Keratinocyte (primary cell): ENCODE results near the gene INSR. TPM values are rescaled to one million over a fixed set of nuclear protein-coding genes. Genes with fewer than 3 reads are reported as not detected.

Experiments used
- DNase-seq: peaks from one replicate; pipeline ENCODE4 v3.0.0-alpha.2; 2011; ENCODE audit warnings: low read depth, missing footprints, low spot score
- FAIRE-seq: peaks from 2 replicates; lab custom pipeline; 2011; peaks lifted over from hg19 to GRCh38; lab: Jason Lieb, UNC
- H2AFZ ChIP-seq: 2 replicates; pipeline ENCODE4 v1.6.0; 2012; ENCODE audit warnings: low read length, control low read depth, inconsistent platforms; ENCODE audit not compliant: control insufficient read depth
- H3K27ac ChIP-seq: 2 replicates; pipeline ENCODE4 v1.5.1; 2011; ENCODE audit warnings: low read length; ENCODE audit not compliant: control insufficient read depth, insufficient read depth
- H3K27me3 ChIP-seq: 3 replicates; pipeline ENCODE4 v1.6.0; 2011; ENCODE audit warnings: low read length; ENCODE audit not compliant: control insufficient read depth, insufficient read depth; ENCODE audit errors: extremely low read depth
- H3K36me3 ChIP-seq, 2 experiments: 2 replicates in 1 of 2; 3 replicates in 1 of 2; pipeline ENCODE4 v1.5.1; 2011; ENCODE audit warnings: low read length in 2 of 2, mild to moderate bottlenecking in 1 of 2; ENCODE audit not compliant: control insufficient read depth in 2 of 2, insufficient read depth in 2 of 2; ENCODE audit errors: extremely low read depth in 1 of 2
- H3K4me1 ChIP-seq: 3 replicates; pipeline ENCODE4 v1.5.1; 2011; ENCODE audit warnings: low read length; ENCODE audit not compliant: control insufficient read depth, insufficient read depth; ENCODE audit errors: extremely low read depth
- H3K4me2 ChIP-seq: 3 replicates; pipeline ENCODE4 v1.6.0; 2011; ENCODE audit warnings: low read depth, low read length; ENCODE audit not compliant: control insufficient read depth, insufficient read depth; ENCODE audit errors: extremely low read depth
- H3K4me3 ChIP-seq, 3 experiments: fragments of 200-600 bp in 1 of 3; sonication (generic) in 1 of 3; 2 replicates in 2 of 3; 3 replicates in 1 of 3; pipeline ENCODE4 v1.5.1; 2011 to 2016; ENCODE audit warnings: low read length in 3 of 3, mild to moderate bottlenecking in 3 of 3, control low read depth in 2 of 3, inconsistent platforms in 1 of 3, low read depth in 1 of 3, mixed read lengths in 1 of 3, mixed run types in 1 of 3, moderate library complexity in 1 of 3; ENCODE audit not compliant: control insufficient read depth in 2 of 3, insufficient read depth in 2 of 3; ENCODE audit errors: extremely low read depth in 1 of 3
- H3K79me2 ChIP-seq: 2 replicates; pipeline ENCODE4 v1.6.0; 2012; ENCODE audit warnings: low read length; ENCODE audit not compliant: control insufficient read depth, insufficient read depth
- H3K9ac ChIP-seq: 3 replicates; pipeline ENCODE4 v1.6.0; 2011; ENCODE audit warnings: low read length; ENCODE audit not compliant: control insufficient read depth, insufficient read depth; ENCODE audit errors: extremely low read depth
- H3K9me1 ChIP-seq: 3 replicates; pipeline ENCODE4 v1.6.0; 2011; ENCODE audit warnings: low read length; ENCODE audit not compliant: control insufficient read depth, insufficient read depth; ENCODE audit errors: extremely low read depth
- H3K9me3 ChIP-seq: 2 replicates; pipeline ENCODE4 v1.5.1; 2012; ENCODE audit warnings: low read depth, low read length; ENCODE audit not compliant: control insufficient read depth
- H4K20me1 ChIP-seq: 3 replicates; pipeline ENCODE4 v1.6.0; 2011; ENCODE audit warnings: low read length; ENCODE audit not compliant: control insufficient read depth, insufficient read depth; ENCODE audit errors: extremely low read depth
- CTCF ChIP-seq, 3 experiments: IDR thresholded peaks in 1 of 3; conservative IDR thresholded peaks in 1 of 3; optimal IDR thresholded peaks in 1 of 3; 2 replicates in 2 of 3; 3 replicates in 1 of 3; pipeline versions ENCODE3 to v1.5.1; 2011; ENCODE audit warnings: low read length in 3 of 3, mild to moderate bottlenecking in 3 of 3, moderate library complexity in 2 of 3, control low read depth in 1 of 3, inconsistent platforms in 1 of 3; ENCODE audit not compliant: insufficient read depth in 2 of 3; ENCODE audit errors: extremely low read depth in 1 of 3
- EZH2 ChIP-seq: IDR thresholded peaks from one replicate; pipeline ENCODE4 v1.6.1; 2012; ENCODE audit warnings: inconsistent platforms, mild to moderate bottlenecking, low read length, moderate library complexity
- dilution Hi-C: fragments of 300-500 bp; cut with MboI; formaldehyde crosslinking; loops from one replicate; pipeline ENCODE4 v1.7.0; 2020; ENCODE audit warnings: low sequenced_read_pairs; ENCODE audit not compliant: extremely low pct_ligation_motif_present
- polyA plus RNA-seq, 5 experiments: library from polyadenylated mRNA; depleted of rRNA in 3 of 5; stranded (reverse) in 3 of 5; stranded (forward) in 1 of 5; unstranded in 1 of 5; fragments of >200 nt; gene quantifications; 1 replicate in 1 of 5; 2 replicates in 3 of 5; 3 replicates in 1 of 5; pipeline versions ENCODE4 v1.2.1 to v1.2.3, GENCODE V29; 2011 to 2012; ENCODE audit warnings: missing spikeins in 2 of 5, low read depth in 1 of 5, low replicate concordance in 1 of 5

The INSR gene
- polyA plus RNA-seq, 1 donor (not counting 4 experiments of a cell fraction or from before 2014, with no cell fraction given): 1.2 TPM

GRCh38 chr19:7250951-7251350, 43.3 kb downstream of the INSR start:
- H3K4me3 ChIP-seq: no peak overlapping the region

GRCh38 chr19:7250057-7250596, 44.1 kb downstream of the INSR start:
- dilution Hi-C loops: no loop called here
- H3K27me3 ChIP-seq: no peaks in the 10 kb centered on the region
- DNase-seq (no peak), FAIRE-seq (no peak)
- H3K4me3 ChIP-seq: no peak overlapping the region
- H3K9ac ChIP-seq: no peak overlapping the region
- H3K9me1 ChIP-seq: no peaks in the 10 kb centered on the region
- H4K20me1 ChIP-seq: no peaks in the 10 kb centered on the region
- no peak overlapping the region for H2AFZ ChIP-seq
- no peak overlapping the region for H3K27ac ChIP-seq
- no peak for TF ChIP-seq CTCF (optimal IDR thresholded peaks at IDR 0.05 in 1 of 3, IDR thresholded peaks at IDR 0.05 in 1 of 3, conservative IDR thresholded peaks at IDR 0.05 in 1 of 3; ENCODE audit: extremely low read depth in 1 of 3, insufficient read depth in 2 of 3, low read length in 3 of 3)
- no peak for TF ChIP-seq EZH2
- no peaks in the 10 kb centered on the region for H3K4me1 ChIP-seq
- H3K36me3 ChIP-seq: no peaks in the 10 kb centered on the region
- no peak overlapping the region for H3K4me2 ChIP-seq
- no peaks in the 10 kb centered on the region for H3K79me2 ChIP-seq
- H3K9me3 ChIP-seq: no peaks in the 10 kb centered on the region

More at GRCh38 chr19:7250951-7251350, 43.3 kb downstream of the INSR start:
- Histone ChIP-seq H3K27ac (no peak overlapping the region), H4K20me1 (no peaks in the 10 kb centered on the region), H3K9me1 (no peaks in the 10 kb centered on the region), H3K36me3 (no peaks in the 10 kb centered on the region), H3K27me3 (no peaks in the 10 kb centered on the region), H3K4me2 (no peak overlapping the region), H3K79me2 (no peaks in the 10 kb centered on the region), H3K4me1 (no peaks in the 10 kb centered on the region), H3K9ac (no peak overlapping the region), H2AFZ (no peak overlapping the region), H3K9me3 (no peaks in the 10 kb centered on the region)
- TF ChIP-seq CTCF (optimal IDR thresholded peaks at IDR 0.05 in 1 of 3, IDR thresholded peaks at IDR 0.05 in 1 of 3, conservative IDR thresholded peaks at IDR 0.05 in 1 of 3; ENCODE audit: extremely low read depth in 1 of 3, insufficient read depth in 2 of 3, low read length in 3 of 3): no peak
- TF ChIP-seq EZH2: no peak
- DNase-seq (no peak), FAIRE-seq (no peak)
- dilution Hi-C loops: no loop called here
